GM12878 (cell line): ENCODE results near the gene PTPRM. TPM values are rescaled to one million over a fixed set of nuclear protein-coding genes. Genes with fewer than 3 reads are reported as not detected.

Experiments used
- ATAC-seq: fragments of 200-7000 bp; cut with Tn5 transposase; 3 replicates; pipeline ENCODE4 v1.9.1; 2020; ENCODE audit warnings: mild to moderate bottlenecking, moderate library complexity
- BruUV-seq: library from RNA; stranded (reverse); fragments of 400-500 nt; replicated peaks from 2 replicates; lab custom pipeline; 2021; lab: Mats Ljungman, UMichigan
- CTCF ChIA-PET: fragments of 300-600 bp; sonication (Branson Sonifier 250); formaldehyde crosslinking; extraction: SDS; loops from one replicate; lab custom pipeline; 2021; ENCODE audit warnings: inconsistent platforms; lab: Yijun Ruan, JAX
- POLR2A ChIA-PET: fragments of 350-600 bp; formaldehyde crosslinking; extraction: SDS; loops from one replicate; lab custom pipeline; 2021; ENCODE audit warnings: inconsistent platforms; lab: Charles Lee
- RAD21 ChIA-PET: fragments of 300-600 bp; sonication (Branson Sonifier 250); formaldehyde crosslinking; loops from one replicate; lab custom pipeline; 2023; ENCODE audit warnings: antibody characterized with exemption; ENCODE audit not compliant: unreplicated experiment; lab: Charles Lee
- SMC1A ChIA-PET: fragments of 300-600 bp; sonication (Branson Sonifier 250); formaldehyde crosslinking; loops from one replicate; lab custom pipeline; 2023; ENCODE audit not compliant: unreplicated experiment, uncharacterized antibody; lab: Charles Lee
- DNase-seq: peaks from one replicate; pipeline ENCODE4 v3.0.0-alpha.2; 2011; ENCODE audit warnings: low read depth, low spot score
- FAIRE-seq: peaks from 3 replicates; lab custom pipeline; 2011; peaks lifted over from hg19 to GRCh38; lab: Jason Lieb, UNC
- H2AFZ ChIP-seq: 2 replicates; pipeline ENCODE4 v1.6.0; 2011; ENCODE audit warnings: low read depth, low read length, control low read depth; ENCODE audit not compliant: control insufficient read depth
- H3K27ac ChIP-seq: 2 replicates; pipeline ENCODE4 v1.5.1; 2011; ENCODE audit warnings: control low read depth; ENCODE audit not compliant: control insufficient read depth, insufficient read depth
- H3K27me3 ChIP-seq, 2 experiments: replicated peaks in 1 of 2; 2 replicates each; pipeline versions ENCODE4 v1.6.0 to v1.6.1; 2011; ENCODE audit warnings: low read length in 1 of 2; ENCODE audit not compliant: control insufficient read depth in 2 of 2, insufficient read depth in 2 of 2
- H3K36me3 ChIP-seq, 2 experiments: 2 replicates each; pipeline ENCODE4 v1.5.1; 2011; ENCODE audit warnings: low read length in 1 of 2; ENCODE audit not compliant: control insufficient read depth in 2 of 2, insufficient read depth in 2 of 2
- H3K4me1 ChIP-seq: 2 replicates; pipeline ENCODE4 v1.6.1; 2011; ENCODE audit warnings: mild to moderate bottlenecking, low read length, moderate library complexity, mixed read lengths; ENCODE audit not compliant: control insufficient read depth, insufficient read depth
- H3K4me2 ChIP-seq: 2 replicates; pipeline ENCODE4 v1.6.0; 2011; ENCODE audit warnings: control low read depth; ENCODE audit not compliant: control insufficient read depth, insufficient read depth
- H3K4me3 ChIP-seq: fragments of 200-600 bp; sonication (generic); 2 replicates; pipeline ENCODE4 v1.5.1; 2016
- H3K79me2 ChIP-seq: 2 replicates; pipeline ENCODE4 v1.6.0; 2011; ENCODE audit warnings: low read length; ENCODE audit not compliant: control insufficient read depth, insufficient read depth
- H3K9ac ChIP-seq: 2 replicates; pipeline ENCODE4 v1.8.0; 2011; ENCODE audit warnings: low read length, control low read depth, mixed read lengths; ENCODE audit not compliant: control insufficient read depth, insufficient read depth
- H3K9me3 ChIP-seq: replicated peaks from 3 replicates; pipeline ENCODE4 v1.5.1; 2011; ENCODE audit warnings: mild to moderate bottlenecking, low read length; ENCODE audit not compliant: control insufficient read depth, insufficient read depth
- H4K20me1 ChIP-seq: 2 replicates; pipeline ENCODE4 v1.6.0; 2011; ENCODE audit not compliant: control insufficient read depth, insufficient read depth
- ATF7 ChIP-seq: fragments of 450-650 bp; IDR thresholded peaks from 2 replicates; pipeline ENCODE4 v1.6.1; 2016; ENCODE audit warnings: low read depth, mild to moderate bottlenecking
- BRCA1 ChIP-seq: IDR thresholded peaks from 2 replicates; pipeline ENCODE4 v1.6.1; 2011; ENCODE audit warnings: low read depth, low read length, improper control_type of control experiment
- CREM ChIP-seq: IDR thresholded peaks from 2 replicates; pipeline ENCODE4 v1.6.1; 2014; ENCODE audit warnings: antibody characterized with exemption, low read depth
- DPF2 ChIP-seq: fragments of 450-650 bp; IDR thresholded peaks from 2 replicates; pipeline ENCODE4 v1.6.1; 2017; ENCODE audit warnings: mild to moderate bottlenecking
- KDM1A ChIP-seq: fragments of 200-600 bp; sonication (generic); IDR thresholded peaks from 2 replicates; pipeline ENCODE4 v1.6.1; 2016; ENCODE audit warnings: borderline replicate concordance
- MEF2A ChIP-seq: IDR thresholded peaks from 2 replicates; pipeline ENCODE4 v1.6.1; 2011; ENCODE audit warnings: low read depth, mild to moderate bottlenecking, low read length, moderate library complexity; ENCODE audit not compliant: insufficient read depth
- MEF2B ChIP-seq: fragments of 450-650 bp; IDR thresholded peaks from 2 replicates; pipeline ENCODE4 v1.6.1; 2018; ENCODE audit warnings: mild to moderate bottlenecking, moderate library complexity; ENCODE audit not compliant: partially characterized antibody, poor library complexity, severe bottlenecking
- MTA3 ChIP-seq: IDR thresholded peaks from 2 replicates; pipeline ENCODE4 v1.6.1; 2012; ENCODE audit warnings: low read length, inconsistent platforms, borderline replicate concordance
- MYB ChIP-seq: fragments of 150-350 bp; IDR thresholded peaks from 2 replicates; pipeline ENCODE4 v1.6.1; 2014; ENCODE audit warnings: mild to moderate bottlenecking, low read depth, low read length, borderline replicate concordance
- NBN ChIP-seq: fragments of 450-650 bp; IDR thresholded peaks from 2 replicates; pipeline ENCODE4 v1.6.1; 2016
- NFXL1 ChIP-seq: fragments of 450-650 bp; IDR thresholded peaks from 2 replicates; pipeline ENCODE4 v1.6.1; 2017; ENCODE audit warnings: antibody characterized with exemption, mild to moderate bottlenecking, borderline replicate concordance
- NFYA ChIP-seq: IDR thresholded peaks from 2 replicates; pipeline ENCODE4 v1.6.1; 2011; ENCODE audit warnings: low read depth, mild to moderate bottlenecking, low read length, improper control_type of control experiment, borderline replicate concordance
- NR2C1 ChIP-seq: fragments of 450-650 bp; IDR thresholded peaks from 2 replicates; pipeline ENCODE4 v1.6.1; 2017; ENCODE audit warnings: antibody characterized with exemption, mild to moderate bottlenecking, moderate library complexity
- RUNX3 ChIP-seq: IDR thresholded peaks from 2 replicates; pipeline ENCODE4 v1.6.1; 2012; ENCODE audit warnings: low read length, inconsistent platforms
- SMAD5 ChIP-seq: IDR thresholded peaks from 2 replicates; pipeline ENCODE4 v1.6.1; 2016; ENCODE audit warnings: antibody characterized with exemption, low read depth
- SMARCA5 ChIP-seq: fragments of 450-650 bp; IDR thresholded peaks from 2 replicates; pipeline ENCODE4 v1.6.1; 2017; ENCODE audit warnings: mild to moderate bottlenecking
- SP1 ChIP-seq: IDR thresholded peaks from one replicate; pipeline ENCODE4 v1.6.1; 2011; ENCODE audit warnings: low read depth, low read length
- TBL1XR1 ChIP-seq: IDR thresholded peaks from 2 replicates; pipeline ENCODE4 v1.6.1; 2012; ENCODE audit warnings: low read depth, low read length, improper control_type of control experiment
- YY1 ChIP-seq: IDR thresholded peaks from 2 replicates; pipeline ENCODE4 v1.6.1; 2011; ENCODE audit warnings: low read depth, mild to moderate bottlenecking, low read length
- ZNF384 ChIP-seq: IDR thresholded peaks from 2 replicates; pipeline ENCODE4 v1.6.1; 2012; ENCODE audit warnings: low read depth, mild to moderate bottlenecking, low read length, improper control_type of control experiment, borderline replicate concordance
- ZNF622 ChIP-seq: fragments of 450-650 bp; IDR thresholded peaks from 2 replicates; pipeline ENCODE4 v1.6.1; 2017; ENCODE audit warnings: mild to moderate bottlenecking, inconsistent platforms
- ZSCAN29 ChIP-seq: fragments of 450-650 bp; IDR thresholded peaks from 2 replicates; pipeline ENCODE4 v1.6.1; 2017; ENCODE audit warnings: mild to moderate bottlenecking, moderate library complexity
- WGBS: methylation state at CpG from one replicate; pipeline ENCODE4 v1.1.6; 2016; ENCODE audit warnings: low lambda C conversion rate; ENCODE audit not compliant: insufficient replicate concordance, insufficient coverage; ENCODE audit errors: missing lambda C conversion rate; 5-methylcytosine and 5-hydroxymethylcytosine counted together
- in situ Hi-C: fragments of 300-500 bp; cut with MboI; formaldehyde crosslinking; loops from 9 replicates; pipeline ENCODE4 v1.14.3; 2018; ENCODE audit warnings: mixed read lengths
- intact Hi-C: fragments of 100-400 bp; cut with micrococcal nuclease; formaldehyde crosslinking; loops from one replicate; pipeline ENCODE4 v1.14.2; 2022; ENCODE audit not compliant: unreplicated experiment
- polyA plus RNA-seq, 11 experiments: library from polyadenylated mRNA; depleted of rRNA in 4 of 11; unstranded in 6 of 11; stranded (reverse) in 5 of 11; fragments of >200 nt; fragmentation: Nextera tagmentation in 4 of 11; fragmentation: Illumina TruSeq in 1 of 11; extraction: Ambion mirVana in 4 of 11; extraction: Trizol in 1 of 11; gene quantifications; 1 replicate in 1 of 11; 2 replicates in 10 of 11; pipeline versions ENCODE4 v1.2.1 to v1.2.3, GENCODE V29; 2011 to 2016; ENCODE audit warnings: inconsistent platforms in 2 of 11, missing spikeins in 2 of 11, low read depth in 1 of 11
- total RNA-seq, 4 experiments: library from RNA; depleted of rRNA in 3 of 4; stranded (reverse); fragments of >200 nt in 3 of 4; fragmentation: Illumina TruSeq in 1 of 4; extraction: Trizol in 1 of 4; gene quantifications; 2 replicates each; pipeline versions ENCODE4 v1.2.1 to v1.2.3, GENCODE V29; 2013 to 2021
- TF ChIP-seq, protein P1 (sequence below): IDR thresholded peaks from 2 replicates; pipeline ENCODE4 v1.6.1; 2011; ENCODE audit warnings: mild to moderate bottlenecking, low read depth, low read length, moderate library complexity; ENCODE audit not compliant: insufficient replicate concordance

The PTPRM gene
- total and polyA plus RNA-seq, 10 of the 15 experiments (the other 5 are each of a cell fraction or from before 2014, with no cell fraction given), result 0.07 to 22.6 (median 0.60) TPM

DNA sequence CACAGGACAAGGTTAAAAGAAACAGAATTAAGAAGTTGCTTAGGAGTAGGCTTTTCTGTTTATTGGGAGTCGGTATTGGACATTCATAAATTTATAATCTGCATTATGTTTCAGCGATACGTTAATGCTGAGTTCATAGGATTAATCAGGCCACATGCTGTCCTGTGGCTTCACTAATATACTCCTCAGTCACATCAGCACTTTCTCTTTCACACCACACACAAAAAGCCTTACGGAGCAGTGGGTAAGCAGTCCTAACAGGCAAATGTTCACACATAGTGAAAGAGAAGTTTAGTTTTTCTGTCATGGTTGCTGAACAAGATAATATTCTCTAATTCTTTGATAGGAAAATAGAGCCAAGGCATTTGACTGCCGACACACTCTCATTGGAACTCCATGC lies 630.4 kb downstream of the PTPRM start:
- 47% methylated on average over 5 of the region's 5 CpGs for WGBS
- in situ Hi-C loops, result no loop called here

DNA sequence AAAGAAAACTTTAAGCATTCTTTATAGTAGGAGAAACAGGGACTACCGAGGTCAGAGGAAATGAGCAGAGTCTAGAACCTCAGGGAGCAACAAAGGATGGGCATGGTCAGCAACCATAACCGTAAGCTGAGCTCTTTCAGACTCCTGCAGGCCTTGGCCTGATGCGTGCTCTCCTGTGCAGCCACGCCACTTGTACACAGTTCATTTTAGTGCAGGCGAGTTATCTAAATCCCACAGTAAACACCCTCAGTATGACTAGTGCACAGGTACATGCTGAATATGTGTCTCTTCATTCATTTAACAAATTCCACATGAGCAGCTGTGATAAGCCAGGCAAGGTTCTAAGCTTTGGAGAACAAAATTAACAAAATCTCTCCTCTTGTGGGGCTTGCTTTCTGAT lies 640.9 kb downstream of the PTPRM start:
- no peaks in the 10 kb centered on the region for H3K27me3 ChIP-seq
- in situ Hi-C loops, result no loop called here
- ChIA-PET CTCF (interaction anchor here (0.6 to 0.7 kb wide), 2 partner anchors 34 to 65 kb away, joined by 3 read pairs; no protein-coding TSS in a partner anchor), POLR2A (no interaction called here), SMC1A (no interaction called here), RAD21 (no interaction called here)
- ATAC-seq, result no peak
- no peaks in the 10 kb centered on the region for H3K9me3 ChIP-seq
- intact Hi-C loops, result no loop called here
- no peak overlapping the region for H3K27ac ChIP-seq
- no peak for DNase-seq
- H3K9ac ChIP-seq, result no peak overlapping the region
- H4K20me1 ChIP-seq, result no peaks in the 10 kb centered on the region
- H3K4me2 ChIP-seq, result no peak overlapping the region
- no peaks in the 10 kb centered on the region for H3K4me1 ChIP-seq
- TF ChIP-seq TBL1XR1, result no peak
- no peak for TF ChIP-seq CREM
- TF ChIP-seq KDM1A, result no peak
- no peak for TF ChIP-seq ZNF622
- TF ChIP-seq SMAD5, result no peak
- no peak for TF ChIP-seq ZSCAN29
- no peak for TF ChIP-seq NFXL1
- no peak for TF ChIP-seq YY1
- TF ChIP-seq MEF2B, result no peak
- no peak for TF ChIP-seq SP1
- no peak for TF ChIP-seq DPF2
- H3K79me2 ChIP-seq, result no peaks in the 10 kb centered on the region
- BruUV-seq, result no TSS peak
- no peak for FAIRE-seq
- no peak overlapping the region for H2AFZ ChIP-seq
- H3K4me3 ChIP-seq, result no peak overlapping the region
- WGBS, result 34% methylated on average over 5 of the region's 5 CpGs
- no peaks in the 10 kb centered on the region for H3K36me3 ChIP-seq

More for the DNA sequence above, 630.4 kb downstream of the PTPRM start:
- TF ChIP-seq NFYA, result no peak
- TF ChIP-seq DPF2, result no peak
- no peak for TF ChIP-seq NR2C1
- TF ChIP-seq YY1, result no peak
- TF ChIP-seq ATF7, result no peak
- no peak for TF ChIP-seq MEF2A
- TF ChIP-seq RUNX3, result no peak
- TF ChIP-seq MYB, result no peak
- TF ChIP-seq MTA3, result no peak
- no peak for TF ChIP-seq SMARCA5
- TF ChIP-seq ZNF384, result no peak
- TF ChIP-seq, protein P1, sequence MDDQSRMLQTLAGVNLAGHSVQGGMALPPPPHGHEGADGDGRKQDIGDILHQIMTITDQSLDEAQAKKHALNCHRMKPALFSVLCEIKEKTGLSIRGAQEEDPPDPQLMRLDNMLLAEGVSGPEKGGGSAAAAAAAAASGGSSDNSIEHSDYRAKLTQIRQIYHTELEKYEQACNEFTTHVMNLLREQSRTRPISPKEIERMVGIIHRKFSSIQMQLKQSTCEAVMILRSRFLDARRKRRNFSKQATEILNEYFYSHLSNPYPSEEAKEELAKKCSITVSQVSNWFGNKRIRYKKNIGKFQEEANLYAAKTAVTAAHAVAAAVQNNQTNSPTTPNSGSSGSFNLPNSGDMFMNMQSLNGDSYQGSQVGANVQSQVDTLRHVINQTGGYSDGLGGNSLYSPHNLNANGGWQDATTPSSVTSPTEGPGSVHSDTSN, result no peak
- no peak for TF ChIP-seq BRCA1
- TF ChIP-seq NBN, result no peak
- Histone ChIP-seq H3K9ac (no peak overlapping the region), H3K79me2 (no peaks in the 10 kb centered on the region), H3K36me3 (no peaks in the 10 kb centered on the region), H3K4me1 (no peaks in the 10 kb centered on the region), H3K4me3 (no peak overlapping the region), H3K27me3 (no peaks in the 10 kb centered on the region; a peak in 2 of 4 replicates), H4K20me1 (no peaks in the 10 kb centered on the region), H3K4me2 (no peak overlapping the region), H3K27ac (no peak overlapping the region), H3K9me3 (no peaks in the 10 kb centered on the region), H2AFZ (no peak overlapping the region)
- POLR2A ChIA-PET, result no interaction called here
- DNase-seq (no peak), FAIRE-seq (no peak), ATAC-seq (peak; percentile 57; the same call in 2 of the 3 replicates)
- BruUV-seq, result no TSS peak
- RAD21 ChIA-PET, result no interaction called here
- SMC1A ChIA-PET, result no interaction called here
- CTCF ChIA-PET, result no interaction called here
- intact Hi-C loops, result no loop called here
